K562 (cell line): ENCODE measurements around the gene ZNRF3. TPM values are rescaled to one million over a fixed set of nuclear protein-coding genes. Genes with fewer than 3 reads are reported as not detected.

Experiments used
- FOXJ2 ChIP-seq: fragments of 200-800 bp; sonication (Bioruptor generic); IDR thresholded peaks from 2 replicates; pipeline ENCODE4 v1.6.1; 2016; ENCODE audit warnings: missing genetic modification characterization, missing compliant biosample characterization
- GTF2A2 ChIP-seq: IDR thresholded peaks from 2 replicates; pipeline ENCODE4 v1.6.1; 2016; ENCODE audit warnings: mild to moderate bottlenecking, missing genetic modification characterization, missing compliant biosample characterization
- HDAC6 ChIP-seq: IDR thresholded peaks from 2 replicates; pipeline ENCODE4 v1.6.1; 2012; ENCODE audit warnings: low read depth, mild to moderate bottlenecking, control low read depth, inconsistent platforms, low read length, moderate library complexity
- ZNF12 ChIP-seq: sonication (generic); formaldehyde crosslinking; IDR thresholded peaks from 2 replicates; pipeline ENCODE4 v1.4.0; 2020; ENCODE audit warnings: mild to moderate bottlenecking, missing genetic modification reagents
- ZNF239 ChIP-seq: fragments of 250-450 bp; sonication (Bioruptor Pico); IDR thresholded peaks from 2 replicates; pipeline ENCODE4 v1.4.0; 2020; ENCODE audit warnings: mild to moderate bottlenecking
- ZNF282 ChIP-seq: sonication (generic); formaldehyde crosslinking; IDR thresholded peaks from 2 replicates; pipeline ENCODE4 v1.8.1; 2023; ENCODE audit warnings: missing genetic modification reagents
- ZNF592 ChIP-seq: fragments of 450-650 bp; IDR thresholded peaks from 2 replicates; pipeline ENCODE4 v1.6.1; 2017; ENCODE audit warnings: antibody characterized with exemption, mild to moderate bottlenecking
- ZNF766 ChIP-seq: fragments of 200-800 bp; sonication (Bioruptor generic); conservative IDR thresholded peaks from 2 replicates; pipeline ENCODE4 v1.6.1; 2016; ENCODE audit warnings: missing genetic modification characterization, missing compliant biosample characterization
- ZSCAN32 ChIP-seq: fragments of 450-650 bp; formaldehyde crosslinking; IDR thresholded peaks from 2 replicates; pipeline ENCODE4 v1.4.0; 2020; ENCODE audit warnings: mild to moderate bottlenecking, moderate library complexity
- polyA plus RNA-seq, 8 experiments: library from polyadenylated mRNA; depleted of rRNA in 4 of 8; stranded (reverse) in 5 of 8; unstranded in 3 of 8; fragments of >200 nt; fragmentation: Nextera tagmentation in 2 of 8; fragmentation: Illumina TruSeq in 1 of 8; extraction: Ambion mirVana in 2 of 8; extraction: Trizol in 1 of 8; gene quantifications; 2 replicates each; pipeline versions ENCODE4 v1.2.1 to v1.2.3, GENCODE V29; 2011 to 2014; ENCODE audit warnings: inconsistent platforms in 1 of 8, missing spikeins in 1 of 8
- total RNA-seq, 7 experiments: library from RNA; depleted of rRNA in 6 of 7; stranded (reverse); fragments of >200 nt in 6 of 7; fragmentation: Illumina TruSeq in 2 of 7; extraction: Trizol in 2 of 7; gene quantifications; 2 replicates each; pipeline versions ENCODE4 v1.2.1 to v1.2.3, GENCODE V29; 2011 to 2021; ENCODE audit warnings: low replicate concordance in 1 of 7
- TF ChIP-seq, protein P1 (sequence below): fragments of 450-650 bp; formaldehyde crosslinking; IDR thresholded peaks from 2 replicates; pipeline ENCODE4 v1.4.0; 2020; ENCODE audit warnings: mild to moderate bottlenecking

ZNRF3 gene
- total and polyA plus RNA-seq, 9 of the 15 experiments (the other 6 are each of a cell fraction or from before 2014, with no cell fraction given), result 0.41 to 5.9 (median 1.7) TPM

DNA sequence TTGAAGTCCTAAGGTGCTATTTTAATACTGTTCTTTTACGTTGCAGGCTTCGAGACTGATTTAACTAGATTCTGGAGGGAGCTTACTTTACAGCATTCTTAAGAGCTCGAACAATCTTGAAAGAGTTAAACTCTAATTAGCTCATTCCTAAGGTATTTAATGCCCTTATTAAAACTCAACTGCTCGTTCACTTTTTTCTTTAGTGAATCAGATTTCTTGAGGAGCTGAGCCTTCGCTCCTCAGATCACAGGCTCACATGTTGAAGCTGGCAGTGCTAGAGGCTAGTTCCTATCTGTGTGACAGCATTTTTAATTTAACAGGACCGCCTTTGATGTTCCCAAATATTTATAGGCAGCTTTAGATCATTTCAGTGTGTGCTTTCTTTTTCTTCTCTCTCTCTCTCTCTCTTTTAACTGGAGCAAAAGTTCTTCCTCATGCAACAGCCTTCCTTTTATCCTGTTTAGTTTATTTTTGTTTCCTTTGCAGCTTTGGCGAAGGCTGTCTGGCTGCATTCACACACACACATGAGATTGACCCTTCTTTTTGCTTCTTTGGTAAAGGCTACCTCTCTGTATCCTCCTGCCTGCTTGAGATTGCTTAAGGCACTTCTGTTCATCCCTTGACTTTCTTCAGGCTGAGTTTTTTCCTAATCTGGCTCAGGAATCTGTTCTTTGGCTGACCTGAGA, 21.0 kb downstream of the ZNRF3 start (continued):
- TF ChIP-seq ZNF592 (no peak), FOXJ2 (tag) (no peak), ZSCAN32 (CRISPR knock-in tag) (no peak), ZNF766 (no peak), HDAC6 (no peak), ZNF239 (no peak), ZNF12 (no peak), ZNF282 (no peak), GTF2A2 (tag) (no peak)
- TF ChIP-seq, protein P1, sequence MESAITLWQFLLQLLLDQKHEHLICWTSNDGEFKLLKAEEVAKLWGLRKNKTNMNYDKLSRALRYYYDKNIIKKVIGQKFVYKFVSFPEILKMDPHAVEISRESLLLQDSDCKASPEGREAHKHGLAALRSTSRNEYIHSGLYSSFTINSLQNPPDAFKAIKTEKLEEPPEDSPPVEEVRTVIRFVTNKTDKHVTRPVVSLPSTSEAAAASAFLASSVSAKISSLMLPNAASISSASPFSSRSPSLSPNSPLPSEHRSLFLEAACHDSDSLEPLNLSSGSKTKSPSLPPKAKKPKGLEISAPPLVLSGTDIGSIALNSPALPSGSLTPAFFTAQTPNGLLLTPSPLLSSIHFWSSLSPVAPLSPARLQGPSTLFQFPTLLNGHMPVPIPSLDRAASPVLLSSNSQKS, result no peak
